ENCODE measurements around the gene TMEM120B. TPM values are rescaled to one million over a fixed set of nuclear protein-coding genes. Genes with fewer than 3 reads are reported as not detected.

The TMEM120B gene
- polyA plus RNA-seq, 1 donor from 2014 or later: 9.8 TPM

- Histone ChIP-seq H3K4me2 (ENCODE audit: low read length) (no peak overlapping the region), H3K79me2 (replicated peaks; ENCODE audit: insufficient read depth, low read length) (no peaks in the 10 kb centered on the region), H3K27ac (ENCODE audit: low read length) (no peak overlapping the region), H3K9me2 (ENCODE audit: insufficient read depth, low read length) (no peaks in the 10 kb centered on the region), H3K36me3 (ENCODE audit: insufficient read depth, low read length) (no peaks in the 10 kb centered on the region), H3K9me3 (ENCODE audit: low read length) (no peaks in the 10 kb centered on the region), H3K27me3 (ENCODE audit: insufficient read depth, low read depth, low read length) (no peaks in the 10 kb centered on the region), H2AFZ (ENCODE audit: low read depth, low read length) (no peak overlapping the region), H3F3A (ENCODE audit: insufficient read depth, low read length, poor library complexity, severe bottlenecking) (no peaks in the 10 kb centered on the region), H3K9ac (ENCODE audit: low read length) (no peak overlapping the region), H3K4me3 (ENCODE audit: low read length) (no peak overlapping the region), H4K20me1 (ENCODE audit: insufficient read depth) (no peaks in the 10 kb centered on the region)
- TF ChIP-seq RAD21 (conservative IDR thresholded peaks at IDR 0.05): no peak
- TF ChIP-seq SMC3 (conservative IDR thresholded peaks at IDR 0.05; ENCODE audit: poor library complexity): no peak
- TF ChIP-seq MXI1 (conservative IDR thresholded peaks at IDR 0.05; ENCODE audit: poor library complexity, severe bottlenecking): no peak
- no peak for TF ChIP-seq POLR2AphosphoS5 (IDR thresholded peaks at IDR 0.05)
- TF ChIP-seq TAF1 (IDR thresholded peaks at IDR 0.05; ENCODE audit: low read depth): no peak
- TF ChIP-seq EZH2 (IDR thresholded peaks at IDR 0.05; ENCODE audit: borderline replicate concordance, insufficient read depth, low read length, poor library complexity, severe bottlenecking): no peak
- no peak for TF ChIP-seq REST (IDR thresholded peaks at IDR 0.05; ENCODE audit: borderline replicate concordance)
- no peak for TF ChIP-seq EP300 (conservative IDR thresholded peaks at IDR 0.05; ENCODE audit: poor library complexity, severe bottlenecking)
- no peak for TF ChIP-seq CTCF (IDR thresholded peaks at IDR 0.05; ENCODE audit: poor library complexity, severe bottlenecking)
Observed at GRCh38 chr12:121783766-121784165, 71.2 kb downstream of the TMEM120B start.

GRCh38 chr12:121784460-121784859 is 71.9 kb downstream of the TMEM120B start:
- Histone ChIP-seq H3K27ac (ENCODE audit: low read length) (no peak overlapping the region), H2AFZ (ENCODE audit: low read depth, low read length) (no peak overlapping the region), H3K36me3 (ENCODE audit: insufficient read depth, low read length) (no peaks in the 10 kb centered on the region), H3K4me2 (ENCODE audit: low read length) (no peak overlapping the region), H3K27me3 (ENCODE audit: insufficient read depth, low read depth, low read length) (no peaks in the 10 kb centered on the region), H3K79me2 (replicated peaks; ENCODE audit: insufficient read depth, low read length) (no peaks in the 10 kb centered on the region), H3F3A (ENCODE audit: insufficient read depth, low read length, poor library complexity, severe bottlenecking) (no peaks in the 10 kb centered on the region), H3K4me3 (ENCODE audit: low read length) (no peak overlapping the region), H3K9me3 (ENCODE audit: low read length) (no peaks in the 10 kb centered on the region), H3K9me2 (ENCODE audit: insufficient read depth, low read length) (no peaks in the 10 kb centered on the region), H3K9ac (ENCODE audit: low read length) (no peak overlapping the region), H4K20me1 (ENCODE audit: insufficient read depth) (no peaks in the 10 kb centered on the region)
- TF ChIP-seq CTCF (IDR thresholded peaks at IDR 0.05; ENCODE audit: poor library complexity, severe bottlenecking) (no peak), SMC3 (conservative IDR thresholded peaks at IDR 0.05; ENCODE audit: poor library complexity) (no peak), TAF1 (IDR thresholded peaks at IDR 0.05; ENCODE audit: low read depth) (no peak), REST (IDR thresholded peaks at IDR 0.05; ENCODE audit: borderline replicate concordance) (no peak), EP300 (conservative IDR thresholded peaks at IDR 0.05; ENCODE audit: poor library complexity, severe bottlenecking) (no peak), EZH2 (IDR thresholded peaks at IDR 0.05; ENCODE audit: borderline replicate concordance, insufficient read depth, low read length, poor library complexity, severe bottlenecking) (no peak), MXI1 (conservative IDR thresholded peaks at IDR 0.05; ENCODE audit: poor library complexity, severe bottlenecking) (no peak), POLR2AphosphoS5 (IDR thresholded peaks at IDR 0.05) (no peak), RAD21 (conservative IDR thresholded peaks at IDR 0.05) (no peak)
